Kidney (tissue), 14 donors: ENCODE results near the gene URB1. TPM values are rescaled to one million over a fixed set of nuclear protein-coding genes. Genes with fewer than 3 reads are reported as not detected.
"Not testable (repeated sequence)": the region's sequence is repeated elsewhere in the genome, so short reads cannot be mapped to it uniquely, and the experiment has no call there.

Source experiments
- DNase-seq, 5 donors: peaks; one replicate each; pipeline ENCODE4 v3.0.0-alpha.2; 2013 to 2020
- FAIRE-seq: peaks from 2 replicates; lab custom pipeline; 2012; peaks lifted over from hg19 to GRCh38; lab: Jason Lieb, UNC
- H3K27ac ChIP-seq, 2 donors: one replicate each; pipeline ENCODE4 v1.7.0; 2013; ENCODE audit warnings: low read depth in 2 of 2, low read length in 2 of 2, inconsistent platforms in 1 of 2
- H3K27me3 ChIP-seq: one replicate; pipeline ENCODE4 v1.7.1; 2013; ENCODE audit warnings: low read length, inconsistent platforms; ENCODE audit not compliant: control insufficient read depth, insufficient read depth
- H3K36me3 ChIP-seq, 3 donors: one replicate each; pipeline versions ENCODE4 v1.7.0 to v1.7.1; 2013; ENCODE audit warnings: low read length in 3 of 3, control low read depth in 1 of 3, inconsistent platforms in 1 of 3; ENCODE audit not compliant: insufficient read depth in 3 of 3, control insufficient read depth in 2 of 3
- H3K4me1 ChIP-seq, 3 donors: one replicate each; pipeline versions ENCODE4 v1.7.0 to v1.7.1; 2013; ENCODE audit warnings: low read length in 3 of 3, inconsistent platforms in 1 of 3, low read depth in 1 of 3; ENCODE audit not compliant: control insufficient read depth in 2 of 3, insufficient read depth in 2 of 3
- H3K4me3 ChIP-seq, 3 donors: one replicate each; pipeline versions ENCODE4 v1.7.0 to v1.8.1; 2013; ENCODE audit warnings: low read length in 3 of 3, control low read depth in 1 of 3, inconsistent platforms in 1 of 3
- H3K9ac ChIP-seq, 3 donors: one replicate each; pipeline versions ENCODE4 v1.7.0 to v1.7.1; 2013; ENCODE audit warnings: low read length in 3 of 3, control low read depth in 1 of 3, inconsistent platforms in 1 of 3
- H3K9me3 ChIP-seq, 3 donors: one replicate each; pipeline versions ENCODE4 v1.7.0 to v1.7.1; 2013; ENCODE audit warnings: low read length in 3 of 3, control low read depth in 1 of 3, inconsistent platforms in 1 of 3; ENCODE audit not compliant: control insufficient read depth in 2 of 3, insufficient read depth in 1 of 3
- intact Hi-C: fragments of 100-400 bp; cut with DNase I; formaldehyde crosslinking; loops from one replicate; pipeline ENCODE4 v1.11.1; 2022
- polyA plus RNA-seq: library from polyadenylated mRNA; stranded (reverse); fragments of 350-450 nt; fragmentation: Illumina TruSeq; extraction: RNeasy Lipid Tissue Mini Kit (QIAGEN cat#74804); gene quantifications from one replicate; pipeline ENCODE4 v1.2.3, GENCODE V29; 2014; ENCODE audit warnings: low read depth, low replicate concordance; ENCODE audit not compliant: insufficient read depth
- total RNA-seq: library from RNA; stranded (reverse); fragmentation: NEBNext Ultra II Directional; extraction: Animal tissue kit (Norgen Biotek cat#: 25700); gene quantifications from one replicate; pipeline ENCODE4 v1.2.1, GENCODE V29; 2021
- TF ChIP-seq, protein P1 (sequence below): IDR thresholded peaks from 3 replicates; pipeline ENCODE4 v1.5.1; 2012; ENCODE audit warnings: mild to moderate bottlenecking, moderate library complexity, borderline replicate concordance; ENCODE audit not compliant: insufficient read depth; ENCODE audit errors: extremely low read depth
- donor health status: control.
- donor health status: control.
- donor health status: control.
- donor health status: control.
- donor health status: control.
- donor health status: DM: yes; HTN: yes; CAD: no.
- donor health status: Normal renal cell carcinoma (clear cell type).

Gene URB1
- total and polyA plus RNA-seq, 2 donors from 2014 or later, result 1.7 to 15.0 TPM

DNA sequence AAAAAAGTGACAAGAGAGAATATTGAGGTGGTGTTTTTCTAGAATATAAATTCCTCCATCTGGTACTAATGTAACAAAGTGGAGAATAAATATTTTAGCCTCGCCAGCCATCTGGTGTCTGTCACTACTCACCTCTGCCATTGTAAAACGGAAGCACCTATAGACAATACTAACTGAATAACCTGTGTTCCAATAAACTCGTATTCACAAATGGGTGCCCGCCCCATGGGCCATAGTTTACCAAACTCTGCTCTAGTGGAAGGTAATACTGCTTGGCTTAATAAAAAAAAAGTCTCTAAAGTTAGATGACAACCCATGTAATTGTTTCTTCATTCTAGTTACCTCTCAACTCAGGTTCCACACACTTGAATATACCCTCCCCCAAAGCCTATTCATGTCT lies 122.1 kb downstream of the URB1 start:
- Histone ChIP-seq H3K4me1 (no peaks in the 10 kb centered on the region), H3K9ac (no peak overlapping the region), H3K9me3 (no peaks in the 10 kb centered on the region), H3K27ac (no peak overlapping the region), H3K27me3 (no peaks in the 10 kb centered on the region), H3K4me3 (no peak overlapping the region), H3K36me3 (peaks cover 2 to 4% (median 3%) of the 10 kb centered on the region in 3 donors)
- FAIRE-seq (no peak), DNase-seq (no peak)
- TF ChIP-seq, protein P1, sequence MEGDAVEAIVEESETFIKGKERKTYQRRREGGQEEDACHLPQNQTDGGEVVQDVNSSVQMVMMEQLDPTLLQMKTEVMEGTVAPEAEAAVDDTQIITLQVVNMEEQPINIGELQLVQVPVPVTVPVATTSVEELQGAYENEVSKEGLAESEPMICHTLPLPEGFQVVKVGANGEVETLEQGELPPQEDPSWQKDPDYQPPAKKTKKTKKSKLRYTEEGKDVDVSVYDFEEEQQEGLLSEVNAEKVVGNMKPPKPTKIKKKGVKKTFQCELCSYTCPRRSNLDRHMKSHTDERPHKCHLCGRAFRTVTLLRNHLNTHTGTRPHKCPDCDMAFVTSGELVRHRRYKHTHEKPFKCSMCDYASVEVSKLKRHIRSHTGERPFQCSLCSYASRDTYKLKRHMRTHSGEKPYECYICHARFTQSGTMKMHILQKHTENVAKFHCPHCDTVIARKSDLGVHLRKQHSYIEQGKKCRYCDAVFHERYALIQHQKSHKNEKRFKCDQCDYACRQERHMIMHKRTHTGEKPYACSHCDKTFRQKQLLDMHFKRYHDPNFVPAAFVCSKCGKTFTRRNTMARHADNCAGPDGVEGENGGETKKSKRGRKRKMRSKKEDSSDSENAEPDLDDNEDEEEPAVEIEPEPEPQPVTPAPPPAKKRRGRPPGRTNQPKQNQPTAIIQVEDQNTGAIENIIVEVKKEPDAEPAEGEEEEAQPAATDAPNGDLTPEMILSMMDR, result no peak
- intact Hi-C loops, result no loop called here

- H3K27ac ChIP-seq, H3K4me1 ChIP-seq, H3K4me3 ChIP-seq, H3K9me3 ChIP-seq, FAIRE-seq, DNase-seq, H3K36me3 ChIP-seq, H3K9ac ChIP-seq, H3K27me3 ChIP-seq, intact Hi-C loops: not testable (repeated sequence)
Measured at GRCh38 chr21:32265321-32265720, 127.5 kb downstream of the URB1 start.

GRCh38 chr21:32261929-32262328 lies 130.9 kb downstream of the URB1 start:
- FAIRE-seq, result no peak
- no peak overlapping the region for H3K9ac ChIP-seq
- intact Hi-C loops, result loop anchor here (5.0 kb wide), 1 partner anchor 395 kb away; no protein-coding TSS in a partner anchor

More at GRCh38 chr21:32261929-32262328, 130.9 kb downstream of the URB1 start:
- H3K27me3 ChIP-seq, result no peaks in the 10 kb centered on the region
- H3K4me1 ChIP-seq, result peaks cover 0 to 8% (median 2%) of the 10 kb centered on the region in 3 donors
- H3K4me3 ChIP-seq, result no peak overlapping the region
- H3K9me3 ChIP-seq, result no peaks in the 10 kb centered on the region
- peaks cover 0 to 1% (median 0%) of the 10 kb centered on the region in 3 donors for H3K36me3 ChIP-seq
- no peak for DNase-seq
- H3K27ac ChIP-seq, result no peak overlapping the region
- TF ChIP-seq, protein P1, result no peak

Other genes starting within 250 kb of the URB1 start
- 7.0 TPM for gene MIS18A, start 114.0 kb downstream of the URB1 start, total RNA-seq
- 6.2 TPM for gene MIS18A, start 114.0 kb downstream of the URB1 start, polyA plus RNA-seq
- gene MRAP, start 94.2 kb downstream of the URB1 start, total RNA-seq, result not detected
- gene MRAP, start 94.2 kb downstream of the URB1 start, polyA plus RNA-seq, result not detected
- gene EVA1C, start 19.7 kb upstream of the URB1 start, total RNA-seq, result 63.4 TPM
- 13.8 TPM for gene EVA1C, start 19.7 kb upstream of the URB1 start, polyA plus RNA-seq
- gene TCP10L, start 192.5 kb upstream of the URB1 start, total RNA-seq, result 2.2 TPM
- gene TCP10L, start 192.5 kb upstream of the URB1 start, polyA plus RNA-seq, result 5.2 TPM
- 46.9 TPM for gene CFAP298, start 219.4 kb upstream of the URB1 start, total RNA-seq
- 43.8 TPM for gene CFAP298, start 219.4 kb upstream of the URB1 start, polyA plus RNA-seq